ENCODE results near the gene SLTM. TPM values are rescaled to one million over a fixed set of nuclear protein-coding genes. Genes with fewer than 3 reads are reported as not detected.

SLTM gene
- total RNA-seq (10 to 100 TPM; 37.8 to 65.0 (median 44.4) TPM), polyA plus RNA-seq (10 to 100 TPM; 33.4 to 74.8 TPM)
- long read RNA-seq, donor 1, full-length matches to known transcripts: 9 of 62 reads
- long read RNA-seq, donor 1, partial matches to known transcripts: 36 of 62 reads
- long read RNA-seq, donor 1, other reads (novel, unspliced or antisense): 17 of 62 reads
- long read RNA-seq, donor 2, full-length matches to known transcripts: 7 of 48 reads
- long read RNA-seq, donor 2, partial matches to known transcripts: 29 of 48 reads
- long read RNA-seq, donor 2, other reads (novel, unspliced or antisense): 12 of 48 reads
- long read RNA-seq, donor 3, partial matches to known transcripts: 35 of 47 reads
- long read RNA-seq, donor 3, other reads (novel, unspliced or antisense): 6 of 47 reads

DNA sequence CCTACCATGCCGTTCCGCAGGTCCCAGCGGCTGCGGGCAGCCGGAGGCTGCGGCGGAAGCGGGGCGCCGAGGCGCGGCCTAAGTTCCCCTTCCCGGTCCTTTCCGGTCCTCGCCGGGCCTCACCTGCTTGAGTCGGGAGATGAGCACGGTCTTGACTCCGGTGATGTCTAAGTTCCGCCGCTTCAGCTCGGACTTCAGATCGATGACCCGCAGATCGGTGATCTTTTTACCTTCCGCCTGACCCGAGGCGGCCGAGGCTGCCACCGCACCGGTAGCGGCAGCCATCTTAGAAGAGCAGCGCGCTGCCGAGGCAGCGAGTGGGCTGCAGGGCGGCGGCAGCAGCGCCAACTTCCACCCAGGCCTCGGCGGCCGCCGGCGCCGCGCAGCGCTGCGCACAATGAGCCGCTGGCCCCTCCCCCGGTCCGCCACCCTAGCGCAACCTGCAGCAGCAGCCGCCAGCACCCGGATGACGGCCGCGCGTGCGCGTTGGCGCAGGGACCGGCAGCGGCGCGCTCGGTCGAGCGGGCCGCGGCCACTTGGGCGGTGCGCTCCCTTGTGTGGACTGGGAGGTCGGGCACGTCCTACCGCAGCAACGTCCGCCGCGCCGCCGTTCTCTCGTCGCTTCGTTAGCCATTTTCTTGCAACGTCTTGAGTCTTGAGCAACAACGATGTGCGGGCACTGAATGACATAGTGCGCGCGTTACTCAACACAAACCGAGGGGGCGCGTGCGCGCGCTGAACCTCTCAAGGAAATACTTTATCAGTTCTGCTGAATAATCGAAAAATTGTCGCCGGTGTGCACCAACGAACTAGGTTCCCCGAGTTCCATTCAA, at the start of gene SLTM:
SLTM (minus strand) TSS at position 399 of the 833 bp plus-strand sequence; CDS start at position 285, 114 bp downstream.
- Histone ChIP-seq H3K4me3 (peak within 1 kb of the TSS; percentile 68 to 92 (median 82)), H3K27me3 (no peaks in the 10 kb centered on the region), H3K9me3 (no peaks in the 10 kb centered on the region), H3K4me1 (peaks cover 3 to 41% (median 32%) of the 10 kb centered on the region in 9 donors), H3K36me3 (peaks cover 0 to 23% (median 8%) of the 10 kb centered on the region in 9 donors), H3K27ac (peak within 1 kb of the TSS; percentile 86 to 100 (median 99))
- TF ChIP-seq, protein P1, sequence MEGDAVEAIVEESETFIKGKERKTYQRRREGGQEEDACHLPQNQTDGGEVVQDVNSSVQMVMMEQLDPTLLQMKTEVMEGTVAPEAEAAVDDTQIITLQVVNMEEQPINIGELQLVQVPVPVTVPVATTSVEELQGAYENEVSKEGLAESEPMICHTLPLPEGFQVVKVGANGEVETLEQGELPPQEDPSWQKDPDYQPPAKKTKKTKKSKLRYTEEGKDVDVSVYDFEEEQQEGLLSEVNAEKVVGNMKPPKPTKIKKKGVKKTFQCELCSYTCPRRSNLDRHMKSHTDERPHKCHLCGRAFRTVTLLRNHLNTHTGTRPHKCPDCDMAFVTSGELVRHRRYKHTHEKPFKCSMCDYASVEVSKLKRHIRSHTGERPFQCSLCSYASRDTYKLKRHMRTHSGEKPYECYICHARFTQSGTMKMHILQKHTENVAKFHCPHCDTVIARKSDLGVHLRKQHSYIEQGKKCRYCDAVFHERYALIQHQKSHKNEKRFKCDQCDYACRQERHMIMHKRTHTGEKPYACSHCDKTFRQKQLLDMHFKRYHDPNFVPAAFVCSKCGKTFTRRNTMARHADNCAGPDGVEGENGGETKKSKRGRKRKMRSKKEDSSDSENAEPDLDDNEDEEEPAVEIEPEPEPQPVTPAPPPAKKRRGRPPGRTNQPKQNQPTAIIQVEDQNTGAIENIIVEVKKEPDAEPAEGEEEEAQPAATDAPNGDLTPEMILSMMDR (IDR thresholded peaks at IDR 0.05): peak in 4 of 9 donors; percentile 27 to 50 (median 30)
- peak; percentile 97 to 99 (median 98) for ATAC-seq
- DNase-seq: peak; percentile 92 to 95
- intact Hi-C loops (cut with DNase I): loop anchor here in 3 of 10 donors (5.0 to 10.0 kb wide), 3 partner anchors 161 to 721 kb away; partner anchors contain the start of genes MINDY2 (in 3 of the 3) and GTF2A2 (in 1 of the 3)
- 0% methylated on average over 101 of the region's 101 CpGs for WGBS, 2 donors

DNA sequence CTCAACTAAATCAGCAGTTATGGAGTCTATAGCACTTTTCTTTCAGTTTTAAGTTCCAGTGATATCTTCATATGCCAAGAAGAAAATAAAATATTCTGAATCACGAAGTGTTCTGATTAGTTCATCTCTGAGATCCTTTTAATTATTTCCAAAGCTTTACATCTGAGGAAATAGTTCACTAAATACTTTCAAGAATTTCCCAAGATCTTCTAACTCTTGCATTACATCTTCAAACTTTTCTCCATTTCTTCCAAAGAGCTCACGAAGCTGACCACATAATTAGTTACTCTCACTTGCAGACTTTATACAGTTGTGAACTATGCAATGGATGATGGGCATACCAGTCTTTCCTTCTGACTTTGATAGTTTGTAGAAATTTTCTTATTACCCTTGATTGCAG, 49.8 kb upstream of the SLTM start:
- WGBS, 2 donors: 87% methylated on average over 2 of the region's 2 CpGs
- Histone ChIP-seq H3K27ac (no peak overlapping the region), H3K36me3 (no peaks in the 10 kb centered on the region), H3K9me3 (no peaks in the 10 kb centered on the region), H3K4me1 (peaks cover 0 to 36% (median 5%) of the 10 kb centered on the region in 9 donors), H3K4me3 (no peak overlapping the region), H3K27me3 (no peaks in the 10 kb centered on the region)
- TF ChIP-seq, protein P1 (IDR thresholded peaks at IDR 0.05): no peak
- intact Hi-C loops (cut with DNase I): loop anchor here in 6 of 10 donors (5.0 to 10.0 kb wide), 6 partner anchors 122 to 514 kb away; partner anchors contain the start of gene CCNB2 (in 2 of the 6)
- ATAC-seq (no peak), DNase-seq (no peak)

DNA sequence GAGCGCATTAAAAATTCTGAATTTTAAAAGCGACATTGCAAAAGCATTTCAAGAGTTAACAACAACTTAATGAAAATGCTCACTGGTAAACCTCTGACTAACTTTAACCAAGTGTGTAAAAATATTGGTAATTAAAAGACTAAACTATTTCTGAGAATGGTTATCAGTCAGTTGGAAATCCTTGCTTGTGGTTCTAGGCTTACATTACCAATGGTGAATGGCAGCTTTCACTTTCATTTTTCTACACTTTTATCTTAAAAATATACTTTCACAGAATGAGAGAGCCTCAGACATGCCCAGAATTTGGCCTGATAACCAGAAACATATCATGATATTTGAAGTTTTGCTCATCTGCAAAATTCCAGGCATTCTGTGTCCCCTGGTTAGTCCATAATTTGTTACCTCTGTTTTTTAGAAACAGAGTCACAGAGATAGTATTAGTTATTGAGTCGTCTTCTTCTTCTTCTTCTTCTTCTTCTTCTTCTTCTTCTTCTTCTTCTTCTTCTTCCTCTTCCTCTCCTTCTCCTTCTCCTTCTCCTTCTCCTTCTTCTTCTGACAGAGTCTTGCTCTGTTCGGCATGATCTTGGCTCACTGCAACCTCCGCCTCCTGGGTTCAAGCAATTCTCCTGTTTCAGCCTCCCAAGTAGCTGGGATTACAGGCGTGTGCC, 48.5 kb upstream of the SLTM start:
- H3K27ac ChIP-seq: peak overlapping the region in 1 of 10 donors; percentile 46
- H3K36me3 ChIP-seq: no peaks in the 10 kb centered on the region
- TF ChIP-seq, protein P1 (IDR thresholded peaks at IDR 0.05): no peak
- DNase-seq (no peak), ATAC-seq (no peak)
- H3K4me1 ChIP-seq: peaks cover 0 to 34% (median 5%) of the 10 kb centered on the region in 9 donors
- H3K9me3 ChIP-seq: no peaks in the 10 kb centered on the region
- 82 to 92% methylated on average over 5 to 6 of the region's 6 CpGs for WGBS, 2 donors
- intact Hi-C loops (cut with DNase I): loop anchor here in 9 of 10 donors (2.0 to 10.0 kb wide), 8 partner anchors 123 to 515 kb away; partner anchors contain the start of gene CCNB2 (in 2 of the 9)
- peak overlapping the region in 3 of 10 donors; percentile 6 to 13 (median 11) for H3K4me3 ChIP-seq
- H3K27me3 ChIP-seq: no peaks in the 10 kb centered on the region

Data from heart right ventricle (tissue), 16 donors.